HG02610 (cell line): ENCODE data around the gene ADCYAP1R1.

ENCODE experiments used
- ATAC-seq: cut with Tn5 transposase; IDR thresholded peaks from one replicate; pipeline ENCODE4 v1.9.1; 2021; ENCODE audit warnings: mild to moderate bottlenecking, moderate library complexity; ENCODE audit not compliant: unreplicated experiment

Gene ADCYAP1R1

GRCh38 chr7:31036924-31037323, 15.2 kb upstream of the ADCYAP1R1 start:
- ATAC-seq = no peak

GRCh38 chr7:31043051-31043471, 9.0 kb upstream of the ADCYAP1R1 start:
- ATAC-seq = no peak

- no peak for ATAC-seq
These were observed 7.6 kb upstream of the ADCYAP1R1 start for GRCh38 chr7:31044529-31044928.

GRCh38 chr7:31046723-31047122, 5.4 kb upstream of the ADCYAP1R1 start:
- ATAC-seq = no peak

GRCh38 chr7:31047313-31048146, 4.6 kb upstream of the ADCYAP1R1 start:
- no peak for ATAC-seq

GRCh38 chr7:31049005-31049765, 2.9 kb upstream of the ADCYAP1R1 start:
- no peak for ATAC-seq

- ATAC-seq = no peak
These were observed 356 bp downstream of the ADCYAP1R1 start for GRCh38 chr7:31052487-31052840.

GRCh38 chr7:31052841-31053601, 913 bp downstream of the ADCYAP1R1 start:
- no peak for ATAC-seq

- no peak for ATAC-seq
These were observed 1.9 kb downstream of the ADCYAP1R1 start for GRCh38 chr7:31053986-31054385.

- ATAC-seq = no peak
These were observed 2.6 kb downstream of the ADCYAP1R1 start for GRCh38 chr7:31054608-31055278.

- ATAC-seq = no peak
These were observed 3.4 kb downstream of the ADCYAP1R1 start for GRCh38 chr7:31055471-31055870.

- ATAC-seq = no peak
These were observed 4.8 kb downstream of the ADCYAP1R1 start for GRCh38 chr7:31056775-31057346.

- no peak for ATAC-seq
These were observed 6.0 kb downstream of the ADCYAP1R1 start for GRCh38 chr7:31058122-31058521.

- ATAC-seq = no peak
These were observed 6.6 kb downstream of the ADCYAP1R1 start for GRCh38 chr7:31058688-31059087.

GRCh38 chr7:31059551-31059950, 7.4 kb downstream of the ADCYAP1R1 start:
- no peak for ATAC-seq

GRCh38 chr7:31061185-31061584, 9.1 kb downstream of the ADCYAP1R1 start:
- no peak for ATAC-seq

GRCh38 chr7:31062746-31063435, 10.8 kb downstream of the ADCYAP1R1 start:
- ATAC-seq = no peak

- no peak for ATAC-seq
These were observed 13.0 kb downstream of the ADCYAP1R1 start for GRCh38 chr7:31065021-31065593.

- ATAC-seq = no peak
These were observed 13.7 kb downstream of the ADCYAP1R1 start for GRCh38 chr7:31065840-31066239.
